HCT116 (cell line): ENCODE results near the gene RHEB. TPM values are rescaled to one million over a fixed set of nuclear protein-coding genes. Genes with fewer than 3 reads are reported as not detected.
A peak's percentile ranks its signal among the peaks of the same experiment; 100 is the strongest.

Source experiments
- ATAC-seq: fragments of 200-7000 bp; cut with Tn5 transposase; 2 replicates; pipeline ENCODE4 v1.9.1; 2020; ENCODE audit warnings: mild to moderate bottlenecking, moderate library complexity
- BruUV-seq: library from RNA; stranded (reverse); fragments of 400-500 nt; replicated peaks from 2 replicates; lab custom pipeline; 2021; lab: Mats Ljungman, UMichigan
- CTCF ChIA-PET: fragments of 300-600 bp; sonication (Branson Sonifier 250); formaldehyde crosslinking; loops from one replicate; lab custom pipeline; 2021; ENCODE audit warnings: antibody characterized with exemption; lab: Charles Lee
- POLR2A ChIA-PET: fragments of 300-600, 350-600 bp; sonication (Branson Sonifier 250); formaldehyde crosslinking; loops from one replicate; lab custom pipeline; 2021; ENCODE audit warnings: antibody characterized with exemption; lab: Charles Lee
- RAD21 ChIA-PET, 2 experiments: fragments of 300-600 bp; sonication (Branson Sonifier 250); formaldehyde crosslinking; loops; one replicate each; lab custom pipeline; 2023; ENCODE audit warnings: low total read pairs in 2 of 2; ENCODE audit not compliant: uncharacterized antibody in 2 of 2, unreplicated experiment in 2 of 2, low non-redundant PET in 1 of 2; lab: Charles Lee
- DNase-seq: peaks from one replicate; pipeline ENCODE4 v3.0.0-alpha.2; 2010; ENCODE audit warnings: low read depth, low spot score
- H2AFZ ChIP-seq: fragments of 200-600 bp; shearing (Covaris generic), sonication (generic); 2 replicates; pipeline ENCODE4 v1.6.1; 2017; ENCODE audit warnings: low read depth, mixed run types, mixed read lengths, antibody characterized with exemption, low read length; ENCODE audit not compliant: poor library complexity, severe bottlenecking
- H3K27ac ChIP-seq: 2 replicates; pipeline ENCODE4 v1.5.1; 2012; ENCODE audit warnings: low read depth, low read length
- H3K27me3 ChIP-seq: fragments of 200-600 bp; sonication (generic); 2 replicates; pipeline ENCODE4 v1.6.1; 2016; ENCODE audit warnings: mixed run types, low read length, mixed read lengths; ENCODE audit not compliant: insufficient read depth
- H3K36me3 ChIP-seq, 2 experiments: fragments of 200-500 bp in 1 of 2; fragments of 200-600 bp in 1 of 2; sonication (Bioruptor generic) in 1 of 2; sonication (generic) in 1 of 2; 2 replicates each; pipeline versions ENCODE4 v1.5.1 to v1.6.1; 2014 to 2016; ENCODE audit warnings: low read length in 2 of 2, inconsistent platforms in 1 of 2, mixed read lengths in 1 of 2, mixed run types in 1 of 2; ENCODE audit not compliant: insufficient read depth in 2 of 2, control insufficient read depth in 1 of 2
- H3K4me1 ChIP-seq, 2 experiments: fragments of 200-600 bp in 1 of 2; sonication (generic) in 1 of 2; 2 replicates each; pipeline versions ENCODE4 v1.5.1 to v1.6.1; 2012 to 2017; ENCODE audit warnings: low read length in 2 of 2, inconsistent platforms in 1 of 2, mild to moderate bottlenecking in 1 of 2, mixed read lengths in 1 of 2, mixed run types in 1 of 2, moderate library complexity in 1 of 2; ENCODE audit not compliant: insufficient read depth in 2 of 2, control insufficient read depth in 1 of 2
- H3K4me2 ChIP-seq: fragments of 200-600 bp; sonication (generic); 2 replicates; pipeline ENCODE4 v1.6.1; 2017; ENCODE audit warnings: mixed run types, low read length, mixed read lengths
- H3K4me3 ChIP-seq, 2 experiments: fragments of 200-600 bp in 1 of 2; sonication (generic) in 1 of 2; replicated peaks in 1 of 2; 2 replicates each; pipeline ENCODE4 v1.5.1; 2011 to 2016; ENCODE audit warnings: low read length in 2 of 2, control low read depth in 1 of 2, low read depth in 1 of 2, mild to moderate bottlenecking in 1 of 2, mixed read lengths in 1 of 2, mixed run types in 1 of 2
- H3K79me2 ChIP-seq: fragments of 200-600 bp; sonication (generic); 2 replicates; pipeline ENCODE4 v1.6.1; 2017; ENCODE audit warnings: mild to moderate bottlenecking, mixed run types, low read length, moderate library complexity, mixed read lengths; ENCODE audit not compliant: insufficient read depth
- H3K9ac ChIP-seq: fragments of 200-600 bp; sonication (generic); 2 replicates; pipeline ENCODE4 v1.6.1; 2016; ENCODE audit warnings: low read length, mixed read lengths
- H3K9me2 ChIP-seq: fragments of 200-600 bp; sonication (generic), shearing (Covaris generic); 2 replicates; pipeline ENCODE4 v1.6.1; 2017; ENCODE audit warnings: mixed run types, mild to moderate bottlenecking, moderate library complexity; ENCODE audit not compliant: insufficient read depth
- H3K9me3 ChIP-seq, 2 experiments: fragments of 200-500 bp in 1 of 2; fragments of 200-600 bp in 1 of 2; sonication (Bioruptor generic) in 1 of 2; sonication (generic) in 1 of 2; 2 replicates each; pipeline ENCODE4 v1.6.1; 2014 to 2017; ENCODE audit warnings: low read length in 2 of 2, mixed read lengths in 2 of 2, inconsistent platforms in 1 of 2, low read depth in 1 of 2, mild to moderate bottlenecking in 1 of 2, mixed run types in 1 of 2, moderate library complexity in 1 of 2; ENCODE audit not compliant: control insufficient read depth in 1 of 2, insufficient read depth in 1 of 2
- H4K20me1 ChIP-seq: fragments of 200-600 bp; sonication (generic), shearing (Covaris generic); 2 replicates; pipeline ENCODE4 v1.6.1; 2017; ENCODE audit warnings: mixed run types, mild to moderate bottlenecking, moderate library complexity; ENCODE audit not compliant: insufficient read depth
- CBX3 ChIP-seq: IDR thresholded peaks from 2 replicates; pipeline ENCODE4 v1.6.1; 2012; ENCODE audit warnings: low read depth
- EGR1 ChIP-seq: IDR thresholded peaks from 2 replicates; pipeline ENCODE4 v1.6.1; 2012; ENCODE audit warnings: low read depth
- EZH2 ChIP-seq: fragments of 200-600 bp; sonication (generic); IDR thresholded peaks from 2 replicates; pipeline ENCODE4 v1.6.1; 2017; ENCODE audit warnings: antibody characterized with exemption, mixed run types
- FOSL1 ChIP-seq: IDR thresholded peaks from 2 replicates; pipeline ENCODE4 v1.6.1; 2012; ENCODE audit warnings: low read depth
- POLR2A ChIP-seq: IDR thresholded peaks from 2 replicates; pipeline ENCODE4 v1.7.0; 2011; ENCODE audit warnings: borderline replicate concordance; ENCODE audit not compliant: insufficient read depth, insufficient read length; ENCODE audit errors: extremely low read depth
- POLR2AphosphoS5 ChIP-seq: IDR thresholded peaks from 2 replicates; pipeline ENCODE4 v1.6.1; 2011; ENCODE audit warnings: mild to moderate bottlenecking, low read depth, low read length, moderate library complexity
- SIN3A ChIP-seq: IDR thresholded peaks from 2 replicates; pipeline ENCODE4 v1.6.1; 2012; ENCODE audit warnings: low read depth
- SP1 ChIP-seq: IDR thresholded peaks from 2 replicates; pipeline ENCODE4 v1.6.1; 2012; ENCODE audit warnings: low read depth
- SRF ChIP-seq: IDR thresholded peaks from 2 replicates; pipeline ENCODE4 v1.6.1; 2012; ENCODE audit warnings: low read depth
- intact Hi-C: fragments of 100-400 bp; cut with micrococcal nuclease; formaldehyde crosslinking; loops from 2 replicates; pipeline ENCODE4 v1.10.0; 2022
- total RNA-seq: library from RNA; stranded (reverse); gene quantifications from one replicate; pipeline ENCODE4 v1.2.1, GENCODE V29; 2021; ENCODE audit not compliant: unreplicated experiment
- TF ChIP-seq, protein P1 (sequence below): IDR thresholded peaks from 2 replicates; pipeline ENCODE4 v1.6.1; 2011; ENCODE audit warnings: mild to moderate bottlenecking, low read length, moderate library complexity; ENCODE audit not compliant: insufficient replicate concordance; ENCODE audit errors: extremely low read depth

The RHEB gene
- total RNA-seq, 1 experiment from 2014 or later, result 114 TPM

DNA sequence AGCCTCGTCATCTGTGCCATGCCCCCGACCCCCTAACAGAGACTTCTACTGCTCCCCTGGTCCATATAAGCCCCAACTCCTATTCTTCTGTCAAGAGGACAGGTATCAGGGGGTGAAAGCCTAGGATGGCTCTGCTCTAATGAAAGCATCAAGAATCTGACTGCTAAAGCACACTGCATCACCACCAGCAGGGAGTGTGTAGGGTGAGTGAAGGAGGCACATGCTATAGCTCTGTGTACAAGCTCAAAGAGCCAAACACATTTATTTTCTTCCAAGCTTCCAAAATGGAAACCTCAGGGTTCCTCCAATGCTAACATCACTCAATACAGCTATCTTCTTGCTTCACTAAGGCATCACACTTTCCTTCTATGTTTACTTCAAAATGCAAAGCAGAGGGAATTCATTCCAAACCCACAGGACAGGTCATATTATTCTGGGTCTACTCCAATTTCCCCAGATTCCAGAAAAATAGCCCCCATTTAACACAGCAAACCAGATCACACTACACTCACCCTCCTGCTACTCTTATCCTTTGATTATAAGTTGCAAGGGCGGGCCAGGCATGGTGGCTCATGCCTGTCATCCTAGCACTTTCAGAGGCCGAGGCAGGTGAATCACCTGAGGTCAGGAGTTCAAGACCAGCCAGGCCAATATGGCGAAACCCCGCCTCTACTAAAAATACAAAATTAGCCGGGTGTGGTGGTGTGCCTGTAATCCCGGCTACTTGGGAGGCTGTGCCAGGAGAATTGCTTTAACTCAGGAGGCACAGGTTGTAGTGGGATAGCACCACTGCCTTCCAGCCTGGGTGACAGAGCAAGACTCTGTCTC lies 36.6 kb downstream of the RHEB start:
- H3K4me1 ChIP-seq, result peaks cover 15 to 41% of the 10 kb centered on the region in 2 experiments
- H3K4me2 ChIP-seq, result peak overlapping the region; percentile 56
- H3K79me2 ChIP-seq, result peaks cover 100% of the 10 kb centered on the region
- ChIA-PET POLR2A (interaction anchor here (1.6 kb wide), 1 partner anchor 23 kb away, joined by 4 read pairs; no protein-coding TSS in a partner anchor), CTCF (no interaction called here), RAD21 (no interaction called here)
- TSS peak; percentile 14 for BruUV-seq
- H3K27me3 ChIP-seq, result no peaks in the 10 kb centered on the region
- 0 out of 2 replicates have a peak, but pooled peaks cover 2% of the 10 kb centered on the region for H4K20me1 ChIP-seq
- no peaks in the 10 kb centered on the region for H3K9me2 ChIP-seq
- TF ChIP-seq FOSL1 (no peak), POLR2AphosphoS5 (no peak), SRF (no peak), POLR2A (no peak), SIN3A (no peak), SP1 (no peak), EZH2 (no peak), EGR1 (no peak), CBX3 (no peak)
- TF ChIP-seq, protein P1, sequence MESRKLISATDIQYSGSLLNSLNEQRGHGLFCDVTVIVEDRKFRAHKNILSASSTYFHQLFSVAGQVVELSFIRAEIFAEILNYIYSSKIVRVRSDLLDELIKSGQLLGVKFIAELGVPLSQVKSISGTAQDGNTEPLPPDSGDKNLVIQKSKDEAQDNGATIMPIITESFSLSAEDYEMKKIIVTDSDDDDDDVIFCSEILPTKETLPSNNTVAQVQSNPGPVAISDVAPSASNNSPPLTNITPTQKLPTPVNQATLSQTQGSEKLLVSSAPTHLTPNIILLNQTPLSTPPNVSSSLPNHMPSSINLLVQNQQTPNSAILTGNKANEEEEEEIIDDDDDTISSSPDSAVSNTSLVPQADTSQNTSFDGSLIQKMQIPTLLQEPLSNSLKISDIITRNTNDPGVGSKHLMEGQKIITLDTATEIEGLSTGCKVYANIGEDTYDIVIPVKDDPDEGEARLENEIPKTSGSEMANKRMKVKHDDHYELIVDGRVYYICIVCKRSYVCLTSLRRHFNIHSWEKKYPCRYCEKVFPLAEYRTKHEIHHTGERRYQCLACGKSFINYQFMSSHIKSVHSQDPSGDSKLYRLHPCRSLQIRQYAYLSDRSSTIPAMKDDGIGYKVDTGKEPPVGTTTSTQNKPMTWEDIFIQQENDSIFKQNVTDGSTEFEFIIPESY, result no peak
- H2AFZ ChIP-seq, result no peak overlapping the region
- peak overlapping the region; percentile 24; the same call in 1 of the 2 replicates for H3K27ac ChIP-seq
- peak overlapping the region in 1 of 2 experiments; percentile 11; a peak in 2 of 4 replicates for H3K4me3 ChIP-seq
- DNase-seq (no peak), ATAC-seq (peak; percentile 73)
- H3K9ac ChIP-seq, result 0 out of 2 replicates have a peak overlapping the region, but pooled peaks have one; percentile 4
- intact Hi-C loops, result no loop called here
- no peaks in the 10 kb centered on the region for H3K9me3 ChIP-seq
- peaks cover 15 to 29% of the 10 kb centered on the region in 2 experiments; a peak in 3 of 4 replicates for H3K36me3 ChIP-seq
